Inflammatory macrophage (primary cell): ENCODE results near the gene WDR74.
"Not testable (repeated sequence)": the region's sequence is repeated elsewhere in the genome, so short reads cannot be mapped to it uniquely, and the experiment has no call there.

Source experiments
- DNase-seq, 2 donors: peaks; one replicate each; pipeline ENCODE4 v3.0.0-alpha.2; 2020 to 2022

WDR74 gene

DNA sequence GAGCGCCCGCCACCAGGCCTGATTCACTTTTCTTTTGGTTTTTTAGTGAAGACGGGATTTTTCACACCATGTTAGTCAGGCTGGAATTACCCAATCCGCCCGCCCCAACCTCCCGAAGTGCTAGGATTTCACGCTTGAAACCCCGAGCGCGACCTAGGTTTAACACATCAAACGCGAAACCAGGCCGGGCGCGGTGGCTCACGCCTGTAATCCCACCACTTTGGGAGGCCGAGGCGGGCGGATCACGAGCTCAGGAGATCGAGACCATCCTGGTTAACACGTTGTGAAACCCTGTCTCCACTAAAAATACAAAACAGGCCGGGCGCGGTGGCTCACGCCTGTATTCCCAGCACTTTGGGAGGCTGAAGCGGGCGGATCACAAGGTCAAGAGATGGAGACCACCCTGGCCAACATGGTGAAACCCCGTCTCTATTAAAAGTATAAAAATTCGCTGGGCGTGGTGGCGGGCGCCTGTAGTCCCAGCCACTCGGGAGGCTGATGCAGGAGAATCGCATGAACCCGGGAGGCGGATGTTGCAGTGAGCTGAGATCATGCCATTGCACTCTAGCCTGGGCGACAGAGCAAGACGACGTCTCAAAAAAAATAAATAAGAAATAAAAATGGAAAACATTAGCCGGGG, 1.5 kb upstream of the WDR74 start:
- DNase-seq: peak; percentile 79 to 84

GRCh38 chr11:62835336-62835735, 4.1 kb downstream of the WDR74 start:
- no peak for DNase-seq

DNA sequence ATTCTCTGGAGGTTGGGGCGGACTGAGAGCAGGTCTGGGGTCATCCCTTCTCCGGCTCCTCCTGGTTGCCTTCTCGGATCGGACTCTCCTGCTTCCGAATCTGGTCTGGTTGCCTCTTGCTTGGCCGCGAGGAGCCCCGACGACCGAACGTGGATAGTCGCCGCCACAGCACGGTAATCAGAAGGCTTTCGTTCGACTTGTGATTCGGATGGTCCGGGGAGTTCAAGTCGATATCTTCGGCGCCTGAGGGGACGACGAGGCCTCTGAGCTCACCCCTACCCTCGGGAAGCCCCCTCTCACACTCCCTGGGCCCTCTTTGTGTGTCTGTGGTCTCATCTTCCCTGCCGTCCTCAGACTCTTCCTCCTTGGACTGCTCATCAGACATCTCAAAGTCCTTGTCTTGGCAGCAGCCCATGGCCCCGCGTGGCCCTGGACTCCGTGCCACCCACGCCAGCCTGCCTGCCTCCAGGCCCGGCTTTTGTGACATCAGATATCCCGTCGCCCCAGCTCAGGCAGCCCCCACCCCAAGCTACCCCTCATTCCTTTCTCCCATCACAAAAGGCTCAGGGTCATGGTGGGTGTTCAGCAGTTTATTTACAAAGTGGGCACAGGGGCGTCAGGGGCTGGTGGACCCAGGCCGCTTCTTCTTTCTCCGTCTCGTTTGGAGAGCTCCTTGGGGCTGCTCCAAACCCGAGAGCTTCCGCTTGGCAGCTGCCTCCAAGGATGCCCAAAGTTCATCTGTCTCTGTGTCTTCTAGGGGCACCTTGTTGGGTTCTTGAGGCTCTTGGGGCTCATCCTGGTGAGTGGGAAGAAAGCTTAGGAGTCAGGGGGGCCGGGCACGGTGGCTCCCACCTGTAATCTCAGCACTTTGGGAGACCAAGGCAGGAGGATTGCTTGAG, 6.8 kb downstream of the WDR74 start, which contains the start of gene TEX54:
Gene TEX54 (minus strand): TSS at position 506 of the 899 bp plus-strand sequence.
- DNase-seq: peak; percentile 6 to 45

GRCh38 chr11:62831520-62832335, 7.7 kb downstream of the WDR74 start, which contains the start of gene STX5:
Gene STX5 (minus strand): TSS chr11:62832051. CDS start chr11:62831243, 808 bp downstream.
- peak; percentile 99 for DNase-seq

DNA sequence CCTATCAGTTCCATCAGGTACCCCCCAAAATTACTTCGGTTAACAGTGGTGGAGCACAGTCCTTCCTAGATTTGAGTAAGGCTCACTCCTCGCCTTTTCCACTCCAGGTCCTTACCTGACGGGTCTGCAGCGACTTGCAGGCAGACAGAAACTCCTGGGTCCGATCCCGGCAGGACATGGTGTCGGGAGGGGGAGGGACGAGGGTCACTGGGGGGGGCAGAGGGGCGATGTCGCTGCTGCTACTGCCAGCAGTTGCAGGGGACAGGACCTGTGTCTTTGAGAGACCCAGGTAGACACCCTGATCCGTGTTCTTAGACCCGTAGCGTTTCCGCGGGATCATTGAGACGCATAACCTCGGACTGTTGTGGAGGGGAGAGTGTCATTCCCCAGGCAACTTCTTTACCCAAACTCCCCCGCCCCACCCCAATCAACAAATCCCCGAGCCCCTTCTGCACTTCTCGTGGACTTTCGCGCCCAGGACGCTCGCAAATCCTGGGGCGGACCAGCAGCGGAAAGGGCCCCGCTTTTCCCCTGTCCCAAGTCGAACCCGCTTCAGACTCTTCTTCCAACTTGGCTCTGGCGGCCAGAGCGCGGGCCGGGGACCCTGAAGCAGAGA, 8.4 kb downstream of the WDR74 start:
- no peak for DNase-seq

DNA sequence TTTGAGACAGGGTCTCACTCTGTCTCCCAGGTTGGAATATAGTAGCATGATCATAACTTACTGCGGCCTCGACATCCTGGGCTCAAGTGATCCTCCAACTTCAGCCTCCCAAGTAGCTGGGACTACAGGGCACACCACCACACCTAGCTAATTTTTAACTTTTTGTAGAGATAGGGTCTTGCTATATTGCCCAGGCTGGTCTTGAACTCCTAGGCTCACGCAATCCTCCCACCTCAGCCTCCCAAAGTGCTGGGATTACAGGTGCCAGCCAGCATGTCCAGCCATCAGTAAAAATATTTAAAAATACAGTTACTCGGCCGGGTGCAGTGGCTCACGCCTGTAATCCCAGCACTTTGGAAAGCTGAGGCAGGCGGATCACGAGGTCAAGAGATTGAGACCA, 11.3 kb downstream of the WDR74 start:
- DNase-seq: not testable (repeated sequence)

- no peak for DNase-seq
Measured at GRCh38 chr11:62823677-62824076, 15.7 kb downstream of the WDR74 start.

DNA sequence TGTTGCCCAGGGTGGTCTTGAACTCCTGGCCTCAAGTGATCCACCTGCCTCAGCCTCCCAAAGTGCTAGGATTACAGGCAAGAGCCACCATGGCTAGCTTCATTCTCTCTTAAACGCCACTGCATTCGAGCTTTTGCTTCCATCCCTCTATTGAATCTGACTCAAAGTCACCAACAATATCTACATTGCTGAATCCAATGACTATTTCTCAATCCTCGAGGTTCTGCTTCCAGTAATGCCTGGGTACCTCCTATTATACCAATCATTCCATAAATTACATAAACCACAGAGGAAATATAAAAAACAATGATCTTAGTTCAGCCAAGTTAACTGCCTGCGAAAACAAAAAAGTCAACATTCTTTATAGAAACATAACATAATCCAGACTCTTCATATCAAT, 22.3 kb downstream of the WDR74 start:
- DNase-seq: peak; percentile 29 to 51

DNA sequence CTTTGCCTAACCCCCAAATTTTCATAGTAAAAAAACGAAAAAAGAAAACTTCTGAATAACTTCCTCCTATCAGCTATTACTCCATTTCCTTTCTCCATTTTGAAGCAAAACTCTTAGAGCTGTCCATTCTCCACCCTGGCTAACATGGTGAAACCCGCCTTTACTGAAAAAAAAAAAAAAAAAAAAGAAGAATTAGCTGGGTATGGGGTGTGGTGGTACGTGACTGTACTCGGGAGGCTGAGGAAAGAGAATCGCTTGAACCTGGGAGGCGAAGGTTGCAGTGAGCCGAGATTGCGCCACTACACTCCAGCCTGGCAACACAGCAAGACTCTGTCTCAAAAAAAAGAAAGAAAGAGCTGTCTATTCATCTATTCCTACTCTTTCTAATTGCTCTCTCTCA, 22.8 kb downstream of the WDR74 start:
- peak; percentile 56 to 91 for DNase-seq

- no peak for DNase-seq
Measured at GRCh38 chr11:62811659-62812058, 27.7 kb downstream of the WDR74 start.

- no peak for DNase-seq
Measured at GRCh38 chr11:62810748-62811147, 28.6 kb downstream of the WDR74 start.

DNA sequence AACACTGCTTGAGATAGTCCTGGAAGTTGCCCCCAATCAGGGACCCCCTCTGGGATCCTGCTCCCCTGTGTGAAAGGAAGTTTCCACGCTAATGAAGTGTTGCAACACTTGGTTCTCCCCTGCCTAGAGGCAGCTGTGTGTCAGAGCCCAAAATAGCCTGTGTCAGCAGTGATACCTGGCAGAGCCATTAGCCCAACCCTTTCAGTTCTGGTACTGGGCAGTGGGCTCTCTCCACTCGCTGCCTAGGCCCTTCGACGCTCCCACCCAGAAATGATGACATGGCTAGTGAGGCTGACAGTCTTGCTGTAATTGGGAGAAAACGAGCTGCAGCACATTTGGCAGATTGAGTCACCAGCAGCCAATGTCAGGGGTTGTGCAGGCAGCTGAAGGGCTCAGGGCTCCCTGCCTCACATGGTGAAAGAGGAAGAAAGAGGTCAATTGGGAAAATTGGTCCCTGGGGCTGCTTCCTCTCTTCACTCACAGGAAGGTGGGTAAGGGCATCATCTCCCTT, 32.7 kb downstream of the WDR74 start:
- DNase-seq: peak; percentile 92 to 93

- DNase-seq: no peak
Measured at GRCh38 chr11:62805961-62806441, 33.4 kb downstream of the WDR74 start.

DNA sequence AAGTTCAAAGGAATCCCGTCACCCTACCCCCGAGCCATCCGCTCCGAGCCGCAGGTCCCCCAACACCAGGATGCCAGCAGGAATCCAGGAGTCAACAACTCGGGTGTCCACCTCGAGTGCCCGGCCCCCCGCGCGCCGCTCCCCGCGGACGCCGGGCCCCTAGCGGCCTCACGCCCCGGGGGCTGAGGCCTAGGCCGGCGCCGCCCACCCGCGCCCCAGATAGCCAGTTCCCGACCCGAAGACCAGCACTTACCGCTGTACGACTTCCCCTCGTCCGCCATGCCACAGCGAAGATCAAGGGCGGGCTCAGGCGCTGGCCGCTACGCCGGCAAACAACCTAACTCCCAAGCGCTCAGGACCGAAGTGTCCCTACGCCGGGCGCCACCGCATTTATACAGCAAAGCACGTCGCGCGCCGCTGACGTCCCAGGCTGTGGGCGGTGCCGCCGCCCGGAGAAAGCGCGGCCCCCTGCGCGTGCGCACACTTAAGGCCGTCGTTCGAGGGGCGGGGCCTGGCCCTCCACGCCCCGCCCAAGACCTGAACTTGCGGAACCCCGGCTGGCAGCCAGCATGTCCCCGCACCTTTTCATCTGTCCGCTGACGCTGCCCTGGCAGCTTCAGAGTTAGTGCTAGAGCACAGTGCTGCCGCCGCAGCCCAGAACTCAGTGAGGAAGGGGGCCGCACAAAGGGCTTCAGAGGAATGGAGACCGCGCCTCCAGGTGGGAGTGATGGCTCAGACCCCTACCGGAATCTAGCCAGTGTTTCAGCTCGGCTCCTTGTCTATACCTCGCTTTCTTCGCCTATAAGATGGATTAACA, 34.1 kb downstream of the WDR74 start, which contains the start of gene NXF1:
Gene NXF1 (minus strand): TSS at position 365 of the 817 bp plus-strand sequence. CDS start 84 bp downstream, at position 281.
- peak; percentile 97 to 98 for DNase-seq

DNA sequence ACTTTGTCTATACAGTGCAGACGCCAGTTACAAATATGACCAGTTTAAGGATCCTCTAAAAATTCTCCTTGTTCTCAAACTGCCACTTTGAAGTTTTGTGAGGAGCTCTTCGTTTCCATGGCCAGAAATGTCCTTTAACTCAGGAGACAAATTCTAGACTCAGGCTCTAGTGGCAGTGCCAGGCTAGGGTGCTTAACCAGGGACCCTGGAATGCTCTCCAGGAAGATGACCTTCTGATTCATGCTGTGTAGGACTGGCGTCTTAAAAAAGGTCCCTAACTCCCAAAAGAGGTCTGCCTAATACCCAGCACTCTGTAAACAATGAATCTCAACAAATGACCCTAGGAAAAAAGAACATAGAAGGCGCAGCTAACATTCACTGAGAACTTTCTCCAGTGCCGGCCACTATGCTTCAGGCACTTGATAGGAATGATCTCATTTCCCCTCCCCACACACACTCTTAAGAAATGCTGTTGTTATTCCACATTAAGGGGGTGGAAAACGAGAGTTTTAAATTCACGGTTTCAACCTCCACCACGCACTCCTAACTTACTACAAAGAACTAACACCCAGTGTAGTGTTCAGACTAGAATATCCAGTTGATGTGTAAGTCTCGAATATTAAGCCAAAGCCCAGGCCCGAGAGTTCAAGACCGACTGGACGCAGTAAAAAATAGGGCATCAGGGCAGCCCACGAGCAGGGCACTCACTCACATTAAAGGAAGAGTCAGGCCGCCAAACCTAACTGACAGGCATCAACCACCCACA, 34.9 kb downstream of the WDR74 start:
- DNase-seq: peak; percentile 44 to 55

GRCh38 chr11:62801071-62801470, 38.3 kb downstream of the WDR74 start:
- no peak for DNase-seq

DNA sequence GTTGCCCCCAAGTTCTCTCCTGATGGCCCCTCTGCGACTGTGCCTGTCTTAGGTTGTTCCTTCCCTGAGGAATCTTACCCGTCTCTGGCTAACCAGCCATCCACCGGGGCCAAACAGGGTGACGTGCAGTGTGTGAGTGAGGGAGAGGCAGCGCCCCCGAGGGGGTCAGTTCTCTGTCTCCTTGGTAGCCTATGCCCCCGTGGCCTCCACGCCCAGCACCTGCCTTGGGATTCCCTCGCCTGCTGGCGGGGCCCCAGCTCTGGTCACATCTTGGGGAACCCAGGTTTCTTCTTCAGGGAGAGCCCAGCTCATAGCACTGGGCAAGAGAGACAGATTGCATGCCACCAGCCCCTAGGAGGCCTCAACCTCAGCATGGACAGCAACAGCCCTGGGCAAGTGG, 39.9 kb downstream of the WDR74 start:
- no peak for DNase-seq

DNA sequence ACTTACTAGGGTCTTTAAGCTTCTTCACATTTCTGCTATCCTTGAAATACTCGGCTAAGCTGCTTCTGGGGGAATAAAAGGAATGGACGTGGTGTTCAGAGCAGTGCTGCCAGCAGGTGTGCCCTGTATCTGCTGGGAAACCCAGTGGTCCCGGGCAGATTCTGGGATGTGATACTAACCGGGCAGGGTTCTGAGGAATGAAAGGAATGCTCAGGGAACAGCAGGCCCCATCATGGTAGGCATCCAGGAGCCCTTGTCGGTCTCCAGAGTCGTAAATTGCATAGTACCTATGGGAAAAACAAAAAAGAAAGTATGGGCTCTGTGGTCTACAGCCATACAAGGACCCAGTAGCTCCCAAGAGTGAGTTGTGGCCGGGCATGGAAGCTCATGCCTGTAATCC, 43.1 kb downstream of the WDR74 start:
- no peak for DNase-seq

DNA sequence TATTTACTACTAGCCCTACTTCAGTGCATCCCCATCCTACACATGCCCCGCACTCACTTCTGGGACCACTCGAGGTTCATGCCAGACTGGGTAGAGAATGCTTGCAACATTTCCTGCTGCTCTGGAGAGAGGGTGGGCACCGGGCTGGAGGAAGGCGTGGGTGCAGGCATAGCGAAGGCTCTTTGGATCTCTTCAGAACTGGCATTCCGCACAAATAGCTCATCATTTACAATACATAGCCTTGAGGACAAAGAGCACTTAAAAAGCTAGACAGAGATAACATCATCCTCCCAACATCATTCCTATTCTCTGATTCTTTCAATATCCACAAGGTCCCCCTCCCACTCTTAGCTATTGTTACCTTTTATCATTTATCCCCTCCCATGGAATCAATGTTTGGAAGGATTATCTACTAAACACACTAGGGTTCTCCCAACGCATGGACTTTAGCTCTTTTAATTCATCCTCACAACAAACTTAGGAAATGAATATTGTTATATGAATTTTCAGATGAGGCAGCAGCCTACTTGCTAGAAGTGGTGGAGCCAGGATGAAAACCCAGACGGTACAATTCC, 45.1 kb downstream of the WDR74 start:
- DNase-seq: no peak

- no peak for DNase-seq
Measured at GRCh38 chr11:62792202-62792575, 47.2 kb downstream of the WDR74 start.
